GM12878 (cell line): ENCODE data around the gene INCA1. TPM values are rescaled to one million over a fixed set of nuclear protein-coding genes. Genes with fewer than 3 reads are reported as not detected.
A peak's percentile ranks its signal among the peaks of the same experiment; 100 is the strongest.

Experiments
- DPF2 ChIP-seq: fragments of 450-650 bp; IDR thresholded peaks from 2 replicates; pipeline ENCODE4 v1.6.1; 2017; ENCODE audit warnings: mild to moderate bottlenecking
- EP300 ChIP-seq, 2 experiments: fragments of 150-350 bp in 1 of 2; IDR thresholded peaks; 2 replicates each; pipeline ENCODE4 v1.6.1; 2011 to 2012; ENCODE audit warnings: low read depth in 2 of 2, low read length in 2 of 2, borderline replicate concordance in 1 of 2, improper control_type of control experiment in 1 of 2, inconsistent platforms in 1 of 2; ENCODE audit not compliant: control insufficient read depth in 1 of 2
- IKZF1 ChIP-seq: fragments of 450-650 bp; conservative IDR thresholded peaks from 2 replicates; pipeline ENCODE4 v1.6.1; 2017; ENCODE audit warnings: antibody characterized with exemption, mild to moderate bottlenecking
- IKZF2 ChIP-seq, 2 experiments: fragments of 450-650 bp; IDR thresholded peaks; 2 replicates each; pipeline ENCODE4 v1.6.1; 2017; ENCODE audit warnings: mild to moderate bottlenecking in 2 of 2, moderate library complexity in 2 of 2
- KLF5 ChIP-seq: fragments of 450-650 bp; IDR thresholded peaks from 2 replicates; pipeline ENCODE4 v1.6.1; 2014; ENCODE audit warnings: mild to moderate bottlenecking; ENCODE audit not compliant: partially characterized antibody
- LARP7 ChIP-seq: fragments of 450-650 bp; IDR thresholded peaks from 2 replicates; pipeline ENCODE4 v1.6.1; 2017; ENCODE audit warnings: mild to moderate bottlenecking
- NBN ChIP-seq: fragments of 450-650 bp; IDR thresholded peaks from 2 replicates; pipeline ENCODE4 v1.6.1; 2016
- POLR2AphosphoS5 ChIP-seq: IDR thresholded peaks from 2 replicates; pipeline ENCODE4 v1.6.1; 2011; ENCODE audit warnings: mild to moderate bottlenecking, low read length, inconsistent platforms
- RBBP5 ChIP-seq: fragments of 200-600 bp; sonication (generic); conservative IDR thresholded peaks from 2 replicates; pipeline ENCODE4 v1.6.1; 2016
- YY1 ChIP-seq: IDR thresholded peaks from 2 replicates; pipeline ENCODE4 v1.6.1; 2011; ENCODE audit warnings: low read depth, mild to moderate bottlenecking, low read length
- ZBED1 ChIP-seq: IDR thresholded peaks from 2 replicates; pipeline ENCODE4 v1.6.1; 2016; ENCODE audit warnings: borderline replicate concordance
- ZZZ3 ChIP-seq: IDR thresholded peaks from 2 replicates; pipeline ENCODE4 v1.6.1; 2011; ENCODE audit warnings: low read depth; ENCODE audit not compliant: control insufficient read depth, insufficient read length
- polyA plus RNA-seq, 11 experiments: library from polyadenylated mRNA; depleted of rRNA in 4 of 11; unstranded in 6 of 11; stranded (reverse) in 5 of 11; fragments of >200 nt; fragmentation: Nextera tagmentation in 4 of 11; fragmentation: Illumina TruSeq in 1 of 11; extraction: Ambion mirVana in 4 of 11; extraction: Trizol in 1 of 11; gene quantifications; 1 replicate in 1 of 11; 2 replicates in 10 of 11; pipeline versions ENCODE4 v1.2.1 to v1.2.3, GENCODE V29; 2011 to 2016; ENCODE audit warnings: inconsistent platforms in 2 of 11, missing spikeins in 2 of 11, low read depth in 1 of 11
- total RNA-seq, 4 experiments: library from RNA; depleted of rRNA in 3 of 4; stranded (reverse); fragments of >200 nt in 3 of 4; fragmentation: Illumina TruSeq in 1 of 4; extraction: Trizol in 1 of 4; gene quantifications; 2 replicates each; pipeline versions ENCODE4 v1.2.1 to v1.2.3, GENCODE V29; 2013 to 2021
- TF ChIP-seq, protein P1 (sequence below), 3 experiments: IDR thresholded peaks in 2 of 3; conservative IDR thresholded peaks in 1 of 3; 2 replicates each; pipeline ENCODE4 v1.5.1; 2011; ENCODE audit warnings: low read depth in 3 of 3, low read length in 3 of 3, mild to moderate bottlenecking in 3 of 3, control low read depth in 2 of 3, moderate library complexity in 2 of 3, inconsistent platforms in 1 of 3, mixed read lengths in 1 of 3; ENCODE audit not compliant: control insufficient read depth in 2 of 3, insufficient read depth in 1 of 3; ENCODE audit errors: extremely low read depth in 1 of 3
- TF ChIP-seq, protein P2 (sequence below): IDR thresholded peaks from 2 replicates; pipeline ENCODE4 v1.6.1; 2011; ENCODE audit warnings: low read depth, low read length, improper control_type of control experiment, borderline replicate concordance
- TF ChIP-seq, protein P3 (sequence below): IDR thresholded peaks from 2 replicates; pipeline ENCODE4 v1.6.1; 2011; ENCODE audit warnings: mild to moderate bottlenecking, low read depth, low read length, moderate library complexity; ENCODE audit not compliant: insufficient replicate concordance
- TF ChIP-seq, protein P4 (sequence below): fragments of 450-650 bp; IDR thresholded peaks from 2 replicates; pipeline ENCODE4 v1.6.1; 2017; ENCODE audit warnings: low read depth, mild to moderate bottlenecking, moderate library complexity

The INCA1 gene
- total and polyA plus RNA-seq, 10 of the 15 experiments (the other 5 are each of a cell fraction or from before 2014, with no cell fraction given) = 0.19 to 1.8 (median 0.45) TPM

DNA sequence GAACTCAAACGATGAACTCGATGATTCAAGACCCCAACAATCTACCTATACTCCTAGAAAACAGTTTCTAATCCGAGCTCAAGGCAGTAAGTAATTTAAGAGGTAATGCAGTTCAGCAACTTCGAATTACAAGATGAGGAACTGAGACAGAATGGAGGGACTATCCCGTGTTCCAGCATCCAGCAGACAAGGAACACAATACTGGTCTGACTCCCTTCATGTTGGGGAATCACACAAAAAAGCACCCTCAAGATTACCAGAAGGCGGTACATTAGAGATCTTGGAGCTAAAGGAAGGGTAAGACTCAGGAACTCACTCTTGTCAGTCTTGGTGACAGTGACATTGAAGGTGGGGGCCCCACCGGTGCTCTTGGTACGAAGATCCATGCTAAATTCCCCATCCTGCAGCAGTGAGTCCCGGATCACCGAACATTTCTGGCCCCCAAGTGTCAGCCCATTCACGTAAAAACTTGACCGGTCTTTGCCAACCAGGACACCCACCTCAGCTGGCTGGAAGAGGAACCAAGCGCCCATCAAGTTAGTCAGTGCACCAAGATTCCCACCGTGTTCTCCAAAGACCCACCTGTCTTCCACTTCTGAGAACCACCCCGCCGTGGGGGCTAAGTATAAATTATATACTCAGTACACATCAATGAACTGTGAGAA lies 50.9 kb downstream of the INCA1 start (continued):
- TF ChIP-seq, protein P1, sequence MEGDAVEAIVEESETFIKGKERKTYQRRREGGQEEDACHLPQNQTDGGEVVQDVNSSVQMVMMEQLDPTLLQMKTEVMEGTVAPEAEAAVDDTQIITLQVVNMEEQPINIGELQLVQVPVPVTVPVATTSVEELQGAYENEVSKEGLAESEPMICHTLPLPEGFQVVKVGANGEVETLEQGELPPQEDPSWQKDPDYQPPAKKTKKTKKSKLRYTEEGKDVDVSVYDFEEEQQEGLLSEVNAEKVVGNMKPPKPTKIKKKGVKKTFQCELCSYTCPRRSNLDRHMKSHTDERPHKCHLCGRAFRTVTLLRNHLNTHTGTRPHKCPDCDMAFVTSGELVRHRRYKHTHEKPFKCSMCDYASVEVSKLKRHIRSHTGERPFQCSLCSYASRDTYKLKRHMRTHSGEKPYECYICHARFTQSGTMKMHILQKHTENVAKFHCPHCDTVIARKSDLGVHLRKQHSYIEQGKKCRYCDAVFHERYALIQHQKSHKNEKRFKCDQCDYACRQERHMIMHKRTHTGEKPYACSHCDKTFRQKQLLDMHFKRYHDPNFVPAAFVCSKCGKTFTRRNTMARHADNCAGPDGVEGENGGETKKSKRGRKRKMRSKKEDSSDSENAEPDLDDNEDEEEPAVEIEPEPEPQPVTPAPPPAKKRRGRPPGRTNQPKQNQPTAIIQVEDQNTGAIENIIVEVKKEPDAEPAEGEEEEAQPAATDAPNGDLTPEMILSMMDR (IDR thresholded peaks at IDR 0.05 in 2 of 3, conservative IDR thresholded peaks at IDR 0.05 in 1 of 3; ENCODE audit: control insufficient read depth in 2 of 3, extremely low read depth in 1 of 3, insufficient read depth in 1 of 3, low read depth in 3 of 3, low read length in 3 of 3) = no peak
- TF ChIP-seq, protein P2, sequence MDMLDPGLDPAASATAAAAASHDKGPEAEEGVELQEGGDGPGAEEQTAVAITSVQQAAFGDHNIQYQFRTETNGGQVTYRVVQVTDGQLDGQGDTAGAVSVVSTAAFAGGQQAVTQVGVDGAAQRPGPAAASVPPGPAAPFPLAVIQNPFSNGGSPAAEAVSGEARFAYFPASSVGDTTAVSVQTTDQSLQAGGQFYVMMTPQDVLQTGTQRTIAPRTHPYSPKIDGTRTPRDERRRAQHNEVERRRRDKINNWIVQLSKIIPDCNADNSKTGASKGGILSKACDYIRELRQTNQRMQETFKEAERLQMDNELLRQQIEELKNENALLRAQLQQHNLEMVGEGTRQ = no peak
- TF ChIP-seq ZZZ3 (no peak), DPF2 (peak; percentile 24; the same call in 1 of the 2 replicates), IKZF1 (peak; percentile 73), LARP7 (0 out of 2 replicates have a peak, but pooled peaks have one; percentile 28), KLF5 (no peak), IKZF2 (IDR thresholded peaks at IDR 0.05) (peak; percentile 74 to 83; a peak in 3 of 4 replicates), EP300 (IDR thresholded peaks at IDR 0.05; ENCODE audit: borderline replicate concordance in 1 of 2, control insufficient read depth in 1 of 2, low read depth in 2 of 2, low read length in 2 of 2) (no peak), NBN (no peak), POLR2AphosphoS5 (peak; percentile 77), RBBP5 (no peak), ZBED1 (0 out of 2 replicates have a peak, but pooled peaks have one; percentile 20), YY1 (0 out of 2 replicates have a peak, but pooled peaks have one; percentile 7)
- TF ChIP-seq, protein P3, sequence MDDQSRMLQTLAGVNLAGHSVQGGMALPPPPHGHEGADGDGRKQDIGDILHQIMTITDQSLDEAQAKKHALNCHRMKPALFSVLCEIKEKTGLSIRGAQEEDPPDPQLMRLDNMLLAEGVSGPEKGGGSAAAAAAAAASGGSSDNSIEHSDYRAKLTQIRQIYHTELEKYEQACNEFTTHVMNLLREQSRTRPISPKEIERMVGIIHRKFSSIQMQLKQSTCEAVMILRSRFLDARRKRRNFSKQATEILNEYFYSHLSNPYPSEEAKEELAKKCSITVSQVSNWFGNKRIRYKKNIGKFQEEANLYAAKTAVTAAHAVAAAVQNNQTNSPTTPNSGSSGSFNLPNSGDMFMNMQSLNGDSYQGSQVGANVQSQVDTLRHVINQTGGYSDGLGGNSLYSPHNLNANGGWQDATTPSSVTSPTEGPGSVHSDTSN = no peak
- TF ChIP-seq, protein P4, sequence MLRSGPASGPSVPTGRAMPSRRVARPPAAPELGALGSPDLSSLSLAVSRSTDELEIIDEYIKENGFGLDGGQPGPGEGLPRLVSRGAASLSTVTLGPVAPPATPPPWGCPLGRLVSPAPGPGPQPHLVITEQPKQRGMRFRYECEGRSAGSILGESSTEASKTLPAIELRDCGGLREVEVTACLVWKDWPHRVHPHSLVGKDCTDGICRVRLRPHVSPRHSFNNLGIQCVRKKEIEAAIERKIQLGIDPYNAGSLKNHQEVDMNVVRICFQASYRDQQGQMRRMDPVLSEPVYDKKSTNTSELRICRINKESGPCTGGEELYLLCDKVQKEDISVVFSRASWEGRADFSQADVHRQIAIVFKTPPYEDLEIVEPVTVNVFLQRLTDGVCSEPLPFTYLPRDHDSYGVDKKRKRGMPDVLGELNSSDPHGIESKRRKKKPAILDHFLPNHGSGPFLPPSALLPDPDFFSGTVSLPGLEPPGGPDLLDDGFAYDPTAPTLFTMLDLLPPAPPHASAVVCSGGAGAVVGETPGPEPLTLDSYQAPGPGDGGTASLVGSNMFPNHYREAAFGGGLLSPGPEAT = peak; percentile 69
